GM10847 (cell line): ENCODE results near the gene MAGI1.

Experiments used
- POLR2A ChIP-seq: IDR thresholded peaks from 2 replicates; pipeline ENCODE4 v1.6.1; 2011; ENCODE audit not compliant: insufficient read length; ENCODE audit errors: extremely low read depth

Gene MAGI1

DNA sequence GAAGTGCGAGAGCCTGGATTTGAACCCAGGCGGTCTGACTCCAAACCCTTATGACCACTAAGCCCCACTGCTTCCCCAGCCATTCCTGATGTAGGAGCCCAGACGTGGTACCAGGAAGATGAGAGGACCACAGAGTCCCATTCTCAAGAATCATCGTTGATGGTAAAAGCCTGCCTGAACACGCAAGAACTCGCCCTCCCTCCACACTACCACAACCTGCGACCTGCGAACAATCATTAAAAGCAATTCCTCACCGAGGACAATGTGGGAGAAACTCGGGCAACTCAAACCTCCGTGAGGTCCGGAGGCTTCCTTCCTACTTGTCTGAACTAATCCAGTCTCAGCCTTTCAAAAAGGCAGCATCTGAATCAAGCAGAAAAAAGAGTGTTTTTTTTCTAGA is 10.3 kb downstream of the MAGI1 start:
- TF ChIP-seq POLR2A = no peak

DNA sequence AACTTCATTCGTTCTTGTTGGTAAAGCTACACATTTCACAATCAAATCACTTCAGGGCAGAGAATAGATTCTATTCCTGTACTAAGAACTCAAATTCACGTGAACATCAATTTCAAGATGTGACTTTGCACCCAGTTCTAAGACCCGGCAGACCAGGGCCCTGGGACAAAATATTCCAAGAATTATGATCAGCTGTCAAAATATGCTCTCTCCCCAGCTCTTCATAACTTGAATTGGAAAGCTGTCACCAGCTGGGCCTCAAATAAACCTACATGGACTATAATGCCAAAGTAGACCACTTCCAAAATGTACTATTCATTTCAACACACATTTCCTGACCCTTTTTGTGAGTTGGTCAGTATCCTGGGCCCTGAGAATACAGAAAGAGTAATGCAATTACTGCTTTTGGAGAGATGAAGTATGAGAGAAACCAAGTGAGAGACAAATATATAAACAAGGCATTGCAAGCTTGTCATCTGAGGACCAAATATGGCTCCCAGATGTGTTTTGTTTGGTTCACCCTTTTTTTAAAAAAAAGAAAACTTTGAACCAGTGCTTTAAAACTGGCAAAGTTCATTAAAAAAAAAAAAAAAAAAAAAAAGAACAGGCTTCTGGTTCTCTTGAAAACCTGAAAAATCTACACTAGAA is 14.9 kb downstream of the MAGI1 start:
- no peak for TF ChIP-seq POLR2A

DNA sequence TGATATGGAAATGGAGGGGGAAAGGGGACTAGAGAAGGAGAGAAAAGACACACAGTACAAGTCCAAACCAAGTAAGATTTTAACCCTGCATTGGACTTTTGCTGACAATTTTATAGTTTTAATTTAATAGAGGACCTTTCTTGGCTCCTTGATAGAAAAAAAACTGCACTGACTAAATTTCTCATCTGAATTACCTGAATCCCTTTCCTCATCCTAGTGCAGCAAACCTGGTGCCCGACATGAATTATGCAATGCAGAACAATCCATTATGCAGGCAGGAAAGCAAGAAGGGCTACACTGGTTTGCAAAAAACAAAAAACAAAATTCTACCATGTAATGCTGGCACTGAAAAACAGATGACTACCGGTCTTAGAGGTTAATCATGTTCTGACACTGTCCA is 15.5 kb downstream of the MAGI1 start:
- no peak for TF ChIP-seq POLR2A

DNA sequence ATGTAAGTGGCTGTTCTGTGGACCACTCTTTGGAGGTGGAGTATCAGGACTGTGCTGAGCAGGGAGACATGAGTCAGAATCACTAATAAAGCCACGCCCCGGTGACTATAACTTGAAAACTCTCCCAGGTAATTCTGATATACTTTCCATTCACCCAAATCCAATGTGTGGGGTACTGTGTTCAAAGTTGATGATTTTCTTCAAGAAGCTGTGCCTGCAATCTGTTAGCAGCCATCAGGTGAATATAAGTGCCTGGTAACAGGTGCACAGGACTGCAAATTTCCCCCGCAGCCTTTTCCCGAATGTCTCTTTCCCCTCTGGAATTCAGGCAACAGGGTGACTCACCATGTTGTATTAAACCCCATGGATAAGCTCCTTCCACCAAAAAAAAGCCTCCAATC is 17.0 kb downstream of the MAGI1 start:
- TF ChIP-seq POLR2A = no peak

DNA sequence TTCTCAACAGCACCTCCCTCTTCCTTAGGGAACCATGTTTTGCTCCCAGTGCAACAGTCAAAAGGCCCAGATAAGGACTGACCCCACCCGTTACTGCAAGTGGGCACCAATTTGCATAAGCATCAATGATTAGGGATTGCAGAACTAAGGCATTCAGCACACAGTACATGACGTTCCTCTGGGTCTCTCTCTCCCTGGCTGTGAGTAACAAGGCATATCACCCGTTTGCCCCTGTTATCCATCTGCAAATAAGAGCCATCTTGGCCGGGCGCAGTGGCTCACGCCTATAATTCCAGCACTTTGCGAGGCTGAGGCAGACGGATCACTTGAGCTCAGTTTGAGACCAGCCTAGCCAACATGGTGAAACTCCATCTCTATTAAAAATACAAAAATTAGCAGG is 18.8 kb downstream of the MAGI1 start:
- no peak for TF ChIP-seq POLR2A

DNA sequence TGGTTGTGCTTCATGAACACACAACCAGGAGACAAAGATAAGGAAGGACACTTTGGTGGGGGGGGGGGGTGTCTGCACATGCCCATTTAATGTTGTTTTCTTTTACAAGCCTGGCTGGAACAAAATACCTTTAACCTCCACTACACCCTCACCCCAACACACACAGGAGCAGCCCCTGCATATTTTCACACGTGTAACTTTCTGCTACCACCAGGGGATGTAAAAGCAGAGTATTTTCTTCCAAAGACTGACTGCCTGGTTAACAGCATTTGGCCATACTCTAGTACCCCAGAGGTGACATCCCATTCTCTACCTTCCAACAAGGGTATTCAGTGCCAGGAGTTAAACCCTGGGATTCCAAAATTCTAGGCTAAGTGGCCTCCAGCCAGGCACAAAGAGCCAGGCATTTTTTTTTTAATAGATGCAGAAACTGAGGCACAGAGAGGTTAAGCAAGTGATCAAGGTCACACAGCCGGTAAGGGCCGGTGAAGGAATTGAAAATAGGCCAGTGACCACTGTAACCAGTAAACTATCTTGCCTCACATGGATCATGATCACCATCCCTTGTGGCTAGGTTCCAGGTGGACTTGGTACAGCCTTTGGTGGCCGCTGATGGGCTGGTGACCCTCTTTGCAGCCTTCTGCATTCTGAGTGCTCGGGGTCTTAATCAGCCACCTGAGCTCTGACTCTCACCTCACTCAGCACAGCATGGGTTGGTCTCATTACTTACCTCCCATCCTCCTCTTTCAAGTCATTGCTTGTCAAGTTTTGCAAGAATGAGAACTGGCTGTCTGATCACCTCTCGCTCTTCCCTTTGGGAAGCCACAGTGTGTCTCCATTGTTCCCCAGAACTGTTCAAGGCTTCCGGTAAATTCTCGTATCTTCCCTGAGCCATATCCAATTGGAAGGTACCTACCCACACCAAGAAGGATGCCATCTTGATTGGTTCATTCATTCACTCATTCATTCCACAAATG is 20.4 kb downstream of the MAGI1 start:
- no peak for TF ChIP-seq POLR2A

DNA sequence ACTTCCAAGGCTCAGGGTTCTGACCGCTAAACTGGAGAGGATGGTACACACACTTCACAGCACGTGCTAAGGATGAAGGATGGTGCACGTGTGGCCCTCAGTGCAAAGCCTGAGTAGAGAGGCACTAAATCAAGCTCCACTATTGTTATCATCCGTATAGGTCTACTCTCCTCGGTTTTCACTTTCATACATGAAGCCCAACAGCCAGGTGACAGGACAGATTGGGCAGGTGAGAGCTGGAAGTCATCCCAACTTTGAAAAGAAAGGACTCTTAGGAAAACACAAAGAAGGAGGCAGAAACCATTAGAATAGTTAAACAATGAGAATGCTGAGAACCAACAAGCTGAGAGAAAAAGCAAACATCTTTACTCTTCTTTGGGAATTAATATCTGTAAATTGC is 21.1 kb downstream of the MAGI1 start:
- no peak for TF ChIP-seq POLR2A

DNA sequence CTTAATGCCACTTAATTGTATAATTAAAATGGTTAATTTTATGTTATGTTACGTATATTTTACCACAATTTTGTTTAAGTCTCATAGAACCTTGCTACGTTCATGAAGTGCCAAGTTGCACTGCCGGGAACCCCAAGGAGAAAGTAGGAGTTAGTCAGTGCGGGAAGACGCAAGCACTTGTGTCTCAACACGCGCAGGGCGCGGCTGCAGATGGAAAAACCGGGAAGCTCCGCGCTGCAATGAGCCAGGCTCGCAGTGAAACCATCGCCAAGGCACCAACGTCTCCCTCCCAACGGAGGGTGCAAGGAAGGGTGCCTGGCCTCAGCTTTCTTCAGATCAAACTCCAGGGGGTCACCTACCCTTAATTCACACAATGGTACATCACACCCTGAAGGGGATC is 21.6 kb downstream of the MAGI1 start:
- no peak for TF ChIP-seq POLR2A

DNA sequence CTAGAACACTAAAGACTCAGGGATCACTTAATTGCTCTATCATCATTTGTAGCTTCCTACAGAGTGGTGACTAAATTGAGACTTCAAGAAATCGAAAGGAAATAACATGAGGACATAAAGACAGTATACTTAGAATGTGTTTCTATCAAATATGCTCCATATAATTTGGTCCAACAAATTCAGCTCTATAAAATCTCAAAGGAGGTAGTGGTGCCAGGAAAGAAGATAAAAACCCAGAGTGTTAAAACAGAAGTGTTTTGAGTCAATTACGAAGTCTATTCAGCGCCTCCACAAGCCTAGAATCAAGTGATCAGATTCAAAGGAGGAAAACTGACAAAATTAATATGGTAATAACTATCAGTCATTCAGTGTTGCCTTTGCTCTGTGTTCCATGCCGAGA is 22.9 kb downstream of the MAGI1 start:
- TF ChIP-seq POLR2A = no peak

DNA sequence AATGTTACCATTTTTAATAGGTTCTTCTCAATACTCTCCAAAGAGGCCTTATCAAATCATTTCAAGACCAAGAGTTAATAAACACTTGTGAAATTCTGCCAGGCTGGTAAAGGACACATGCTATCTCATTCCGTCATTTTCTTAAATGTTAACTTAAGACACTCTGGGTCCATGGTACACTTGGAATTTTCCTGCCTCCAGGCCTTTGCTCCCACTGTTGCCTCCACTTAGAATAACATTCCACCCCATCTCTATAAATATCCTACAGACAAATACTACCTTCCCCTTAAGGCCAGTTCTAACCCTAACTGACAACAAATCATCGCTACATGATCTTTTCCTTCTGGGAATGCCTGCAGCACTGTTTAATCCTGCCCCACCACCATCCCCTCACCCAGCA is 24.1 kb downstream of the MAGI1 start:
- no peak for TF ChIP-seq POLR2A

DNA sequence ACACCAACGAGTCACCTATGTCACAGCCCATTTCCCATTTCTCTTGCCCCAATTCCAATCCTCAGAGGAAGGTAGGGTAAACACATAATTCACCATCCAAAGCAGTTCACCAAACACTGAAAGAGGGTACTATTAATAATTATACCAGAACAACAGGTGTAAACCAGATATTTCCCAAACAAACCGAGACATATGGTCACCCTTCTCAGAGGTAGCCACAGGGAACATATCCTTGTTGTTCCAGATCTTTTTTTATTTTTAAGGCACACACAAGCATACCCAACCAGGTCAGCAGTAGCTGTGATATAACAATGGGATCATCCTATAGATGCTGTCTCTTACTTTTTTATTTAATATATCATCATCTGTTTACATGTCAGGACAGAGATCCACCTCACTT is 24.7 kb downstream of the MAGI1 start:
- TF ChIP-seq POLR2A = no peak

DNA sequence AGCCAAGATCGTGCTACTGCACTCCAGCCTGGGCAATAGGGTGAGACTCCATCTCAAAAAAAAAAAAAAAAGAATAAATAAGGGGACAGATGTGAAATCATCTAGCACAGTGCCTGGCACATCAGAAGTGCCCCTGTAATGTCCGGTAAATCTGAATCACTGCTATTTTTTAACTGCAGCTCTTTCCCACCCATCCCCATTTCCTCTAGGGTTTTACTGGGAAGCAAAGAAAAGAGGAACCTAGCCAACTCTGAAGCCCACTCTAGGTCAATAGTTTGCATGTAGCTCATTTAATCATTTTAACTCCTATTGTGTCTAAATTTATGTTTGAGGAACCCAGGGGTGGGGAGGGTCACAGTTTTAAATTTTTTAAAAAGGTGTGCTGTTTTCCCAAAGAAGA is 26.0 kb downstream of the MAGI1 start:
- no peak for TF ChIP-seq POLR2A

DNA sequence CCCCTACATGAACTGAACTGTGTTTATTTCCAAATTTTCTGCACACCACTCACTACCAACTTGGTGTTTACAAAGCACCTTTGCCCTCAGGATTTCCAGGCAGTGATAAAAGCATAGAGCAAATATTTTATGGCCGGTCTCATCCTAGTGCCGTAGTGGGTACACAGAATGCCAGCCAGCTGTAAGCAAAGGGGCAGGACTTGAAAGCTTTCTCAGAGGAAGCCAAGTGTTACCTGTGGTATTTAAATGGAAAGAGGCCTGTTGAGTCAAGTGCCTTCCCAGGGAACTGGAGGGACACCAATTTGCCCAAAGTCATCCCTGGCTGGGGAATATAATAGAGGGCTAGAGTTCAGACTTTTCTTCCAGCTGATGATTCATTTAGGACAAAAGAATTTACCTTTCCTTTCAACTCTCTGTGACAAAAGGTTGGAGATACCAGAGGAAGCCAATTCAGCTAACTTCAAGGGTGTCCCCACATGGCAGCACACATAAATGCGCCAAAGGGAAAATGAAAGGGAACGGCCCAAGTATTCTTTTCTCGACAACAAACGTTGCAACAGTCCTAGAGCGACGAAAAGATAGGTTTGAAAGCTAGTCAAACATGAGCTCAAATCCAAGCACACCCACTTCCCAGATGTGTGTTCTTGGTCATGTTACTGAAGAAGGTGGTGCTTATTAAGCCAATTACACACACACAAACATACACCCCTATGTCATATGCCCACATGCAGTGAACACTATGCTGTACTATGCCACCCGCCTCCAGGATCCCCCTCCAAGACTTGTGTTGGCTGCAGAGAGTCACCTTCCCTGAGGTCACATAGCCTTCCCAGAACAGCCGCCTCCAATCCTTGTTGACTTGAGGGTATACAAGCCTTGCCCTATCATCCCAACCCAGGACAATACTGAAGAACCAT is 27.7 kb downstream of the MAGI1 start:
- no peak for TF ChIP-seq POLR2A

DNA sequence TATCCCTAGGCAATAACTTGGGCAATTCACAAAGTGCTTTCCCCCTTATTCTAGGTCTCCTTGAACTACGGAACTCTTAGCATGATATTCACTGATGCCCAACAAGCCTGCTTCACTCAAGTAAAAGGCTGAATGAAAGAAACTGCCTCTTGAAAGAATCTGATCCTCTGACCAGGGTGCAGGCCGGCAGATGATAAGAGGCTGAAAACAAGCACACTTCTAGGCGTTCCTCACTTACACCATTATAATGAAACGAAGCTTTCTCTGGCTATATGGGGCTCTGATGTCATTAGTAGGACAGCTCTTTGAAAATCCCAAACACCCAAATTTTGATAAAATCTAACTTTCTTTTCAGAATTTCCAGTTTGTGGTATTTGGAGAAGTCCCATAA is 28.4 kb downstream of the MAGI1 start:
- TF ChIP-seq POLR2A = no peak

DNA sequence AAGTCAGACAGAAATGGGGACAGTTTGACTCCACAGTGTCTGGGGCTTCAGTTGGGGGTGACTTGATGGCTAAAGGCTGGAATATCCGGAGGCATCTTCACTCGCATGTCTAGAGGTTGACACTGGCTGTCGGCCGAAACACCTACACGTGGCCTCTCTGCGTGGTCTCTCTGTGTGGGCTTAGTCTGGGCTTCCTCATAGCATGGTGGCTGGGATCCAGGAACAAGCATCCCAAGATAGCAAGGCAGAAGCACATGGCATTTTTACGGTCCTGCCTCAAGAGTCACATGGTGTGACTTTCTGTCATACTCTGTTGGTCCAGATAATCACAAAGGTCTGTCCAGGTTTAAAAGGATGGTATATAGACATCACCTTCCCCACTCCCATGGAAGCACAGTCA is 34.5 kb downstream of the MAGI1 start:
- TF ChIP-seq POLR2A = no peak
